Ovary (tissue), 3 donors: ENCODE results near the gene LMF1.

Source experiments
- EP300 ChIP-seq: sonication (generic); formaldehyde crosslinking; IDR thresholded peaks from one replicate; pipeline ENCODE4 v1.6.1; 2017; ENCODE audit warnings: antibody characterized with exemption
- POLR2A ChIP-seq: fragments of 450-650 bp; IDR thresholded peaks from one replicate; pipeline ENCODE4 v1.6.1; 2017; ENCODE audit warnings: antibody characterized with exemption, mild to moderate bottlenecking, moderate library complexity
- TF ChIP-seq, protein P1 (sequence below), 3 donors: fragments of 450-650 bp in 2 of 3; fragments of 200-600 bp in 1 of 3; IDR thresholded peaks; one replicate each; pipeline versions ENCODE4 v1.5.1 to v1.8.0; 2016 to 2022; ENCODE audit warnings: antibody characterized with exemption in 3 of 3, mild to moderate bottlenecking in 1 of 3
- donor health status: DM: no; HTN: no; CAD: no.

DNA sequence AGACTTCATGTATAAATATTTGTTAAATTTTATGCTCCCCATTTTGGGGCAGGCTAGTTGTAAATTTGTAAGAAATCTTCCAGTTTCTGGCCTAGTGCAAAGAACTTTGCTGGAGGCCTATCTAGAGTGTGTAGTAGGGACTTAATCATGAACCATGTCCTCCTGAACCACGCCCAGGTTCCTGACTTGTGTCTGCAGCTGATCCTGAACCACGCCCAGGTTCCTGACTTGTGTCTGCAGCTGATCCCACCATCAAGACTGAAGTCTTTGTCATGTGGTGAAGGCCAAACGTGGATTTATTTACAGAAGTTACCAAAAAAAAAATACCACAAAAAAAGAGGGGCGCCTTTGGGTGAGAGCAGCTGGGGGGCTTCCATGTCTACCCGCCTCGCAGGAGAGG is 33.1 kb downstream of the LMF1 start:
- TF ChIP-seq POLR2A, result no peak
- no peak for TF ChIP-seq EP300
- TF ChIP-seq, protein P1, sequence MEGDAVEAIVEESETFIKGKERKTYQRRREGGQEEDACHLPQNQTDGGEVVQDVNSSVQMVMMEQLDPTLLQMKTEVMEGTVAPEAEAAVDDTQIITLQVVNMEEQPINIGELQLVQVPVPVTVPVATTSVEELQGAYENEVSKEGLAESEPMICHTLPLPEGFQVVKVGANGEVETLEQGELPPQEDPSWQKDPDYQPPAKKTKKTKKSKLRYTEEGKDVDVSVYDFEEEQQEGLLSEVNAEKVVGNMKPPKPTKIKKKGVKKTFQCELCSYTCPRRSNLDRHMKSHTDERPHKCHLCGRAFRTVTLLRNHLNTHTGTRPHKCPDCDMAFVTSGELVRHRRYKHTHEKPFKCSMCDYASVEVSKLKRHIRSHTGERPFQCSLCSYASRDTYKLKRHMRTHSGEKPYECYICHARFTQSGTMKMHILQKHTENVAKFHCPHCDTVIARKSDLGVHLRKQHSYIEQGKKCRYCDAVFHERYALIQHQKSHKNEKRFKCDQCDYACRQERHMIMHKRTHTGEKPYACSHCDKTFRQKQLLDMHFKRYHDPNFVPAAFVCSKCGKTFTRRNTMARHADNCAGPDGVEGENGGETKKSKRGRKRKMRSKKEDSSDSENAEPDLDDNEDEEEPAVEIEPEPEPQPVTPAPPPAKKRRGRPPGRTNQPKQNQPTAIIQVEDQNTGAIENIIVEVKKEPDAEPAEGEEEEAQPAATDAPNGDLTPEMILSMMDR (IDR thresholded peaks at IDR 0.05), result no peak
